B cell (primary cell): Measurements from ENCODE around the gene SIGMAR1. TPM values are rescaled to one million over a fixed set of nuclear protein-coding genes. Genes with fewer than 3 reads are reported as not detected.

Experiments
- ATAC-seq: fragments of 200-7000 bp; cut with Tn5 transposase; one replicate; pipeline ENCODE4 v1.10.0; 2021; ENCODE audit warnings: low read depth, mild to moderate bottlenecking, moderate number of reproducible peaks, moderate library complexity
- CTCF ChIA-PET: fragments of 350-600 bp; sonication (Branson Sonifier 250); formaldehyde crosslinking; loops from one replicate; lab custom pipeline; 2021; ENCODE audit warnings: antibody characterized with exemption, inconsistent platforms; lab: Charles Lee
- POLR2A ChIA-PET: fragments of 350-600 bp; sonication (Branson Sonifier 250); formaldehyde crosslinking; loops from one replicate; lab custom pipeline; 2021; ENCODE audit warnings: antibody characterized with exemption; lab: Charles Lee
- DNase-seq: peaks from one replicate; pipeline ENCODE4 v3.0.0; 2013
- H2AFZ ChIP-seq: 2 replicates; pipeline ENCODE4 v1.6.1; 2012; ENCODE audit warnings: mild to moderate bottlenecking, low read depth, low read length; ENCODE audit not compliant: insufficient read depth, poor library complexity, severe bottlenecking
- H3K27ac ChIP-seq, 2 donors: 1 replicate in 1 of 2; 2 replicates in 1 of 2; pipeline ENCODE4 v1.5.1; 2012 to 2013; ENCODE audit warnings: low read length in 2 of 2, mild to moderate bottlenecking in 2 of 2, moderate library complexity in 1 of 2
- H3K27me3 ChIP-seq, 4 experiments: fragments of 200-600 bp in 1 of 4; sonication (generic) in 1 of 4; replicated peaks in 1 of 4; 1 replicate in 2 of 4; 2 replicates in 2 of 4; pipeline versions ENCODE4 v1.6.1 to v1.7.0; 2013 to 2016; ENCODE audit warnings: low read length in 3 of 4, mild to moderate bottlenecking in 2 of 4, mixed read lengths in 1 of 4, moderate library complexity in 1 of 4; ENCODE audit not compliant: insufficient read depth in 4 of 4, control insufficient read depth in 3 of 4; ENCODE audit errors: control extremely low read depth in 1 of 4
- H3K36me3 ChIP-seq, 2 experiments: replicated peaks in 1 of 2; 1 replicate in 1 of 2; 2 replicates in 1 of 2; pipeline versions ENCODE4 v1.6.1 to v1.7.1; 2013; ENCODE audit warnings: low read length in 1 of 2; ENCODE audit not compliant: insufficient read depth in 2 of 2, control insufficient read depth in 1 of 2; ENCODE audit errors: control extremely low read depth in 1 of 2, extremely low read depth in 1 of 2
- H3K4me1 ChIP-seq, 2 donors: fragments of 200-600 bp in 1 of 2; sonication (generic) in 1 of 2; 1 replicate in 1 of 2; 2 replicates in 1 of 2; pipeline versions ENCODE4 v1.5.1 to v1.6.1; 2013 to 2017; ENCODE audit warnings: low read length in 2 of 2; ENCODE audit not compliant: control insufficient read depth in 2 of 2, insufficient read depth in 2 of 2
- H3K4me2 ChIP-seq: replicated peaks from 2 replicates; pipeline ENCODE3; 2012; ENCODE audit warnings: mild to moderate bottlenecking, low read depth, low read length; ENCODE audit not compliant: poor library complexity, severe bottlenecking
- H3K4me3 ChIP-seq, 5 experiments: fragments of 200-600 bp in 1 of 5; sonication (generic) in 1 of 5; 1 replicate in 3 of 5; 2 replicates in 2 of 5; pipeline versions ENCODE4 v1.5.1 to v1.7.0; 2011 to 2016; ENCODE audit warnings: low read length in 4 of 5, mild to moderate bottlenecking in 4 of 5, low read depth in 2 of 5, control low read depth in 1 of 5, moderate library complexity in 1 of 5; ENCODE audit not compliant: insufficient read depth in 1 of 5; ENCODE audit errors: control extremely low read depth in 1 of 5, extremely low read depth in 1 of 5
- H3K79me2 ChIP-seq: fragments of 200-600 bp; sonication (generic); one replicate; pipeline ENCODE4 v1.6.0; 2016; ENCODE audit warnings: low read length; ENCODE audit not compliant: control insufficient read depth, insufficient read depth
- H3K9ac ChIP-seq: fragments of 200-600 bp; sonication (generic); 2 replicates; pipeline ENCODE4 v1.6.1; 2017; ENCODE audit warnings: mild to moderate bottlenecking, low read length, moderate library complexity
- H3K9me3 ChIP-seq, 3 donors: one replicate each; pipeline versions ENCODE4 v1.6.1 to v1.7.1; 2013; ENCODE audit warnings: low read length in 2 of 3; ENCODE audit not compliant: control insufficient read depth in 2 of 3, insufficient read depth in 1 of 3; ENCODE audit errors: control extremely low read depth in 1 of 3
- H4K20me1 ChIP-seq: 2 replicates; pipeline ENCODE4 v1.6.0; 2012; ENCODE audit warnings: mild to moderate bottlenecking, low read length; ENCODE audit not compliant: insufficient read depth, control insufficient read depth, poor library complexity, severe bottlenecking
- H3K27ac Mint-ChIP-seq: one replicate; pipeline ENCODE4 v1.8.0; 2021; ENCODE audit warnings: mixed read lengths
- H3K27me3 Mint-ChIP-seq: one replicate; pipeline ENCODE4 v1.8.0; 2021; ENCODE audit warnings: mixed read lengths
- H3K4me1 Mint-ChIP-seq: one replicate; pipeline ENCODE4 v1.8.0; 2021; ENCODE audit warnings: mixed read lengths
- H3K4me3 Mint-ChIP-seq: one replicate; pipeline ENCODE4 v1.8.0; 2021; ENCODE audit warnings: mixed read lengths
- H3K9me3 Mint-ChIP-seq: one replicate; pipeline ENCODE4 v1.8.0; 2022; ENCODE audit warnings: mixed read lengths; ENCODE audit not compliant: insufficient read depth
- EZH2 ChIP-seq: IDR thresholded peaks from 2 replicates; pipeline ENCODE4 v1.6.1; 2012; ENCODE audit warnings: borderline replicate concordance, low read depth, mild to moderate bottlenecking, moderate library complexity, low read length; ENCODE audit not compliant: insufficient read depth, poor library complexity, severe bottlenecking
- WGBS: methylation state at CpG from one replicate; pipeline ENCODE4 v1.1.5; 2013; ENCODE audit warnings: missing lambda C conversion rate; ENCODE audit not compliant: insufficient coverage; 5-methylcytosine and 5-hydroxymethylcytosine counted together
- intact Hi-C: fragments of 100-400 bp; cut with micrococcal nuclease; formaldehyde crosslinking; loops from one replicate; pipeline ENCODE4 v1.10.0; 2022
- polyA plus RNA-seq: library from polyadenylated mRNA; depleted of rRNA; stranded (reverse); fragments of >200 nt; gene quantifications from 2 replicates; pipeline ENCODE4 v1.2.3, GENCODE V29; 2012
- total RNA-seq, 2 donors: library from RNA; stranded (reverse); fragments of 120-200 nt in 1 of 2; gene quantifications; 1 replicate in 1 of 2; 2 replicates in 1 of 2; pipeline versions ENCODE4 v1.2.3 to v1.2.4, GENCODE V29; 2013 to 2022
- TF ChIP-seq, protein P1 (sequence below): fragments of 200-600 bp; IDR thresholded peaks from one replicate; pipeline ENCODE4 v1.8.0; 2022; ENCODE audit warnings: antibody characterized with exemption, mild to moderate bottlenecking

Gene SIGMAR1
- total and polyA plus RNA-seq, 2 donors (not counting 1 experiment from before 2014, with no cell fraction given) = 21.4 to 30.7 TPM

- Histone ChIP-seq H3K4me3 (peak overlapping the region in 2 of 5 experiments; percentile 18 to 57), H3K27ac (no peak overlapping the region), H4K20me1 (peaks cover 13% of the 10 kb centered on the region), H3K9me3 (peaks cover 0 to 18% (median 0%) of the 10 kb centered on the region in 3 donors), H3K4me2 (peak overlapping the region; percentile 81), H3K4me1 (peaks cover 23 to 27% of the 10 kb centered on the region in 2 donors), H3K36me3 (no peaks in the 10 kb centered on the region), H3K27me3 (peaks cover 0 to 61% (median 47%) of the 10 kb centered on the region in 4 experiments), H2AFZ (peak overlapping the region; percentile 58), H3K79me2 (peaks cover 5% of the 10 kb centered on the region), H3K9ac (peak overlapping the region; percentile 53)
- intact Hi-C loops = loop anchor here (2.0 kb wide), 1 partner anchor 17 kb away; the partner anchor contains the start of gene RPP25L
- Mint-ChIP-seq H3K4me3 (peak overlapping the region; percentile 91), H3K4me1 (peaks cover 17% of the 10 kb centered on the region), H3K9me3 (no peaks in the 10 kb centered on the region), H3K27ac (no peak overlapping the region), H3K27me3 (peaks cover 50% of the 10 kb centered on the region)
- no peak for TF ChIP-seq EZH2
- TF ChIP-seq, protein P1, sequence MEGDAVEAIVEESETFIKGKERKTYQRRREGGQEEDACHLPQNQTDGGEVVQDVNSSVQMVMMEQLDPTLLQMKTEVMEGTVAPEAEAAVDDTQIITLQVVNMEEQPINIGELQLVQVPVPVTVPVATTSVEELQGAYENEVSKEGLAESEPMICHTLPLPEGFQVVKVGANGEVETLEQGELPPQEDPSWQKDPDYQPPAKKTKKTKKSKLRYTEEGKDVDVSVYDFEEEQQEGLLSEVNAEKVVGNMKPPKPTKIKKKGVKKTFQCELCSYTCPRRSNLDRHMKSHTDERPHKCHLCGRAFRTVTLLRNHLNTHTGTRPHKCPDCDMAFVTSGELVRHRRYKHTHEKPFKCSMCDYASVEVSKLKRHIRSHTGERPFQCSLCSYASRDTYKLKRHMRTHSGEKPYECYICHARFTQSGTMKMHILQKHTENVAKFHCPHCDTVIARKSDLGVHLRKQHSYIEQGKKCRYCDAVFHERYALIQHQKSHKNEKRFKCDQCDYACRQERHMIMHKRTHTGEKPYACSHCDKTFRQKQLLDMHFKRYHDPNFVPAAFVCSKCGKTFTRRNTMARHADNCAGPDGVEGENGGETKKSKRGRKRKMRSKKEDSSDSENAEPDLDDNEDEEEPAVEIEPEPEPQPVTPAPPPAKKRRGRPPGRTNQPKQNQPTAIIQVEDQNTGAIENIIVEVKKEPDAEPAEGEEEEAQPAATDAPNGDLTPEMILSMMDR = no peak
- DNase-seq (no peak), ATAC-seq (no peak)
- ChIA-PET CTCF (interaction anchor here (0.7 to 1.3 kb wide), 6 partner anchors 8 to 26 kb away, joined by 3 to 6 read pairs (median 4); partner anchors contain the start of genes RPP25L and SIGMAR1), POLR2A (interaction anchor here (0.6 kb wide), 1 partner anchor 13 kb away, joined by 3 read pairs; no protein-coding TSS in a partner anchor)
- 16% methylated on average over 4 of the region's 5 CpGs for WGBS
Observed at GRCh38 chr9:34629491-34629808, 8.1 kb downstream of the SIGMAR1 start.
